ENCODE data around the gene COTL1. TPM values are rescaled to one million over a fixed set of nuclear protein-coding genes. Genes with fewer than 3 reads are reported as not detected.
"Not testable (repeated sequence)": the region's sequence is repeated elsewhere in the genome, so short reads cannot be mapped to it uniquely, and the experiment has no call there.

COTL1 gene
- total and polyA plus RNA-seq, 2 donors = 31.8 to 82.7 TPM

DNA sequence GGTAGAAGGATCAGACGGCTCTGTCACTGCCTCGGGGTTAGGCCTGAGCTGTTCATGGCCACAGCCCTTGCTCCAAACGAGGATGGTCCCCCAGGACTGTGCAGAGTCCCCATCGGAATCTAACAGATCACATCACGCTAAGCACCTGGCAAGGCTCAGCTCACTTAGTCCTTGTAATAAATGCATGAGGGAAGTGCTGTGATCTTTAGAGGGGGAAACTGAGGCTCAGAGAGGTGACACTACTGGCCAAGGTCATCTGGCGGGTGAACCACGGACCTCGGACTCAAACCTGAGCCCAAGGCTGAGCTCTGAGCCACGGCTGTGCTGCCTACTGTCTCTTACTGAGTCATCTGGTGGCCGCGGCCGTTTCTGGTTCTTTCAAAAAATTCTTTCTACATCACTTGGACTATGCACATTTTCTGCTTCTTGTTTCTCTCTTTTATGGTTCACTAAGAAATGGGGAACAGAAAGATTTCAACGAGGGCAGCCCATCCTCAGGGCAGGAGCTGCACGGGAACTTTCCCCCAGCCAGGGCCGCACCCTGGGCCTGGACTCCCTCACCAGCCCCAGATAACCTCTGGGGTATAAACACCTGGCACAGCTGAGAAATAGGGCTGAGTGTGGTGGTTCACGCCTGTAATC lies 55.6 kb downstream of the COTL1 start:
- 86% methylated on average over 16 of the region's 16 CpGs for WGBS
- no peak for DNase-seq (ENCODE audit: extremely low spot score)
- H3K36me3 ChIP-seq (ENCODE audit: insufficient read depth) = no peaks in the 10 kb centered on the region
- no peak overlapping the region for H3K4me3 ChIP-seq (ENCODE audit: low read depth, low read length)
- H3K4me1 ChIP-seq (ENCODE audit: insufficient read depth) = no peaks in the 10 kb centered on the region
- H3K27ac ChIP-seq (ENCODE audit: low read depth) = no peak overlapping the region

GRCh38 chr16:84561291-84561690 lies 56.6 kb downstream of the COTL1 start:
- DNase-seq (ENCODE audit: extremely low spot score) = no peak
- no peak overlapping the region for H3K4me3 ChIP-seq (ENCODE audit: low read depth, low read length)
- no peaks in the 10 kb centered on the region for H3K36me3 ChIP-seq (ENCODE audit: insufficient read depth)
- 91% methylated on average over 7 of the region's 7 CpGs for WGBS
- no peak overlapping the region for H3K27ac ChIP-seq (ENCODE audit: low read depth)
- H3K4me1 ChIP-seq (ENCODE audit: insufficient read depth) = no peaks in the 10 kb centered on the region

GRCh38 chr16:84560269-84560668 lies 57.6 kb downstream of the COTL1 start:
- Histone ChIP-seq H3K4me3 (ENCODE audit: low read depth, low read length) (no peak overlapping the region), H3K27ac (ENCODE audit: low read depth) (no peak overlapping the region), H3K4me1 (ENCODE audit: insufficient read depth) (no peaks in the 10 kb centered on the region), H3K36me3 (ENCODE audit: insufficient read depth) (no peaks in the 10 kb centered on the region)
- DNase-seq (ENCODE audit: extremely low spot score) = no peak
- WGBS = 85% methylated on average over 5 of the region's 5 CpGs

DNA sequence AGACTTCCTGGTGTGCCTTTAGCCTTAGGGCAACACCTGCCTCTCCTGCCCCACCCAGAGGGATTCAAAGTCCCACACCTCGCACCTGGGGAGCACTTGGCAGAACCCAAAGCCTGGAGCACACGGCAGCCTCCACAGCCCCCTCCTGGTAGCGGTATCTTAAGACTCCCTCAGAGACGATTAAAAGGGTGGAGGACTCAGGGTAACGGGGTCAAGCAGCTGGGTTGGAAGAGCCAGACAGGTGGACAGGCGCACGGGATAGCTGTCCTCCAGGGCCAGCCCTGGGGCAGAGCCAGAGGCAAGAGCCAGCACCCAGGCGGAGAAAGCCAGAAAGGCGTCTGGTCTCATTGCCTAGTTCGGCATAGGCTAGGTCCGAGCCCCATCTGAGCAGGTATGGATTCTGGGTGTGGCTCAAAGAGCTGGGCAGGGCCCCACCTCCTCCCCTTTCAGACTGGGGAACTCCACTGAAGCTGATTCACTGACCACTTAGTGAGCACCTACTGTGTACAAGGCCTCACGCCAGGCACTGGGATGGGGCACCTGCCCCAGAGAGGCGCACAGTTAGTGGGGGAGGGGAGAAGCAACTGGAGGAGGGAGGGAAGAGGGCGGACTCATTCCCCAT lies 58.5 kb downstream of the COTL1 start:
- Histone ChIP-seq H3K27ac (ENCODE audit: low read depth) (no peak overlapping the region), H3K36me3 (ENCODE audit: insufficient read depth) (no peaks in the 10 kb centered on the region), H3K4me3 (ENCODE audit: low read depth, low read length) (no peak overlapping the region), H3K4me1 (ENCODE audit: insufficient read depth) (no peaks in the 10 kb centered on the region)
- DNase-seq (ENCODE audit: extremely low spot score) = no peak
- 79% methylated on average over 14 of the region's 14 CpGs for WGBS

GRCh38 chr16:84558850-84559249 lies 59.0 kb downstream of the COTL1 start:
- not testable (repeated sequence) for H3K27ac ChIP-seq (ENCODE audit: low read depth); H3K4me1 ChIP-seq (ENCODE audit: insufficient read depth); DNase-seq (ENCODE audit: extremely low spot score); H3K36me3 ChIP-seq (ENCODE audit: insufficient read depth); H3K4me3 ChIP-seq (ENCODE audit: low read depth, low read length)
- WGBS = 76% methylated on average over 5 of the region's 5 CpGs

DNA sequence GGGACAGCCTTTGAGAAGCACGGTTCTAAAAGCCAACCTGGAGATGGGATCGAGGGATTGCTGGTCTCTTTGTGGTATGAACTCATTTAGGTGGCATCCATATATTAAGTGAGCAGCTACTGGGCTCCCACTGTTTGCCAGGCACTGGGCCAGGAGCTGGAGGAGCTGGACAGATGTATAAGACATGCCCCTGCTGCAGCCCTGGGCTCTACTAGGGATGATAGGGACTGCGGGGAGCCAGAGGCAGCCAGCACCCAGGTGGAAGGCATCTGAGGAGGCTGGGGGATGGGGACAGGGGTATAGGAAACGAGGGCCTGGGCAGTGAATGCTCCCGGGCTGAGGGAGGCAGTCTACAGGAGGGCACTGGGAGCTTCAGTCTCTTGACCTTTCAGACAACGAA lies 60.4 kb downstream of the COTL1 start:
- H3K4me1 ChIP-seq (ENCODE audit: insufficient read depth) = no peaks in the 10 kb centered on the region
- 66% methylated on average over 6 of the region's 6 CpGs for WGBS
- DNase-seq (ENCODE audit: extremely low spot score) = no peak

DNA sequence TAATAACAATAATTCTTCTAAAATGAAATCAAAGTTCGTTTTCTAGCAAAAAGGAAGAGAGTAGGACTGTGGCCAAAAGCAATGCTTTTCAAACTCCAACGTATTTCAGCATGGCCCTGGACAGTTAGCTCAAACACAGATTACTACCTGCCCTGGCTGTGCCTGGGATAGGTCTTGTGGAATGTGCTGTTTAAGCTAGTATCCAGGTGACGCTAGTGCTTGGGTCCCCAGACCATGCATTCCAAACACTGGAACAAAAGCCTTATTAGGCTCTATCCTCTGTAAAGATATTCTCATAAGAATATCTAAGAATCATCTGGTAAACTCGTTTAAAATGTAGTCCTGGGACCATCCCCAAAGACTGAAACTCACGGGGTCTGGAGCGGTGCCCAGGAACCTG lies 60.8 kb downstream of the COTL1 start:
- Histone ChIP-seq H3K27ac (ENCODE audit: low read depth) (no peak overlapping the region), H3K36me3 (ENCODE audit: insufficient read depth) (no peaks in the 10 kb centered on the region), H3K4me1 (ENCODE audit: insufficient read depth) (no peaks in the 10 kb centered on the region), H3K4me3 (ENCODE audit: low read depth, low read length) (no peak overlapping the region)
- WGBS = 49% methylated on average over 6 of the region's 6 CpGs
- DNase-seq (ENCODE audit: extremely low spot score) = no peak

More for the DNA sequence above, 60.4 kb downstream of the COTL1 start:
- Histone ChIP-seq H3K36me3 (ENCODE audit: insufficient read depth) (no peaks in the 10 kb centered on the region), H3K27ac (ENCODE audit: low read depth) (no peak overlapping the region), H3K4me3 (ENCODE audit: low read depth, low read length) (no peak overlapping the region)

DNA sequence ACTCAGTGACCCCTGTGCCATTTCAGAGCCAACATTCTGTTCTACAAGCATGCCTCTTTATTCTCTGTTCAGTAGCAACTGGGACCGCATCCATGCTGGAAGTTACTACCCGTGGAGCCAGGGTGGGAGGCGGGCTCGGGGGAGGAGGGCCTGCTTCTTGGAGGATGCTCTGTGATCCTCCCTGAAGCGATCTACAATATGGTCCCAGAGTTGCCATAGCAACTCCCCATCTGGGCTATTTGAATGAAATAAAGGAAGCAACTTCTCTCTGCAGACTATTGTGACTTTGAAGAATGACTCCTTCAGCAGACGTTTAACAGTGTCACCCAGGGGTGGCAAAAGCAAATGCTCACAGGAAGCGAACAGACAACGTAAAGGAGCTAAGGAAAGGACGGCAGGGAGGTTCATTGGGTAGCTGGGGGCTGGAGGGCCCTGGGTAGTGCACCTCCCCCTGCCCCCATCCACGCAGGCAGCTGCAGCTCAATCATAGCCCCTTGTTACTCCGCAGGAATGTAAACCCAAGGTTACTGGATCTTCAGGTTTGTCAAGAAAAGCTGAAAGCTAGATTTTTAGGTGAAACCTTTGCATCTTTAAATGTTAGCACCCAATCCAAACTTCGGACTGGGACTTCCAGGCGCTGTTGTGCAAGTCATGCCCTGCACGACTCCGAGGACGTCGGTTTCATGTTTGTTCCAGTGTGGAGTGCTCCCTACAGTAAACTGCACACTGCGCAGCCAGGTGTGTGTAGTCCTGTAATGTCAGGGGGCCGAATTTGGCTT lies 62.3 kb downstream of the COTL1 start:
- 71% methylated on average over 19 of the region's 19 CpGs for WGBS
- Histone ChIP-seq H3K4me1 (ENCODE audit: insufficient read depth) (no peaks in the 10 kb centered on the region), H3K36me3 (ENCODE audit: insufficient read depth) (no peaks in the 10 kb centered on the region), H3K27ac (ENCODE audit: low read depth) (no peak overlapping the region), H3K4me3 (ENCODE audit: low read depth, low read length) (no peak overlapping the region)
- no peak for DNase-seq (ENCODE audit: extremely low spot score)

DNA sequence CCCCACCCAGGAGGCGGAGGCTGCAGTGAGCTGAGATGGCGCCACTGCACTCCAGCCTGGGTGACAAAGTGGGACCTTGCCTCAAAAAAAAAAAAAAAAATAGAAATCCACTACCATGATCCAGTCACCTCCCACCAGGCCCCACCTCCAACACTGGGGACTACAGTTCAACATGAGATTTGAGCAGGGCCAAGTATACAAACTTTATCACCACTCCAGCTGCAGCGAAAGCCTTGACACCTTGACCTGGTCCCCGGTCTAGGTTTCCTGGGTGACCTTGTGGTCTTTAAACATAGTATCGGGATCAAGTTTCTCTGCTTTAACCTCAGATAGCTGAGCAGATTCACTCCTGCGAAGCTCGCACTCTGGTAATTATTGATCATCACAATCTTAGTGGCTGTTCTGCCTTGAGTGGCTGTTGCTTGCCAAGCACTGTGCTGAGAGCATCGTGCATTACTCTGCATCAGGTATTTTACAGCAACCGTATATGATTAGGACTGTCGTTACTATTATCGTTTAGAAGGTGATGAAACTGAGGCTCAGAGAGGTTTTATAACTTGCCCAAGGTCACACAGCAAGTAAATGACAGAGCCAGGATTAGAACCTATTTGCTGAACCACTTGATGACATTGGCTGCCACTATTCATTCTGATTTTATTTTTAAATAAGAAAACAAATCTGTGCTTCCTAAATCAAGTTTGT lies 63.1 kb downstream of the COTL1 start:
- Histone ChIP-seq H3K4me1 (ENCODE audit: insufficient read depth) (no peaks in the 10 kb centered on the region), H3K4me3 (ENCODE audit: low read depth, low read length) (no peak overlapping the region), H3K27ac (ENCODE audit: low read depth) (no peak overlapping the region), H3K36me3 (ENCODE audit: insufficient read depth) (no peaks in the 10 kb centered on the region)
- 91% methylated on average over 11 of the region's 11 CpGs for WGBS
- DNase-seq (ENCODE audit: extremely low spot score) = no peak

DNA sequence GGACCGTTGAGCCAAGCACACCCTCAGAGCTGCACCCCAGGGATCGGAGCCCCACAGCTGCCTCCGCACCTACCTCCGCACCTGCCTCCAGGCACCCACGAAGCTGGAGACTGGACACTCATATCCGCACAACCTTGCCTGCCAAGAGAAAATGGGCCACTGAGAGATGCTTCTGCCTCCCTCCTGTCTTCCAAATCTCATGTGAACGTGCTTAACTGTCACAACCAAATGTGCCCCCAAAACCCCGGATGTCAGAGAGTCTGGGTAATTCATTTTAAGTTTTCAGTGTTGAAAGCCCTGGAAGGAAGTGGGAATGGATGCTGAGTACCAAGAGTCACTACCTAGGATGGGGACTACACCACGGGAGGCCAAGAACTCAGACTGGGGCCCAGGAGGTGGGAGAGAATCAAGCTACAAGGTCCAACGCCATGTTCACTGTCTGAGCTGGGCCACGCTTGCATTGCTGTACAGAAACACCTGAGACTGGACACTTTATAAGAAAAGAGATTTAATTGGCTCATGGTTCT lies 63.9 kb downstream of the COTL1 start:
- 90% methylated on average over 11 of the region's 11 CpGs for WGBS
- Histone ChIP-seq H3K27ac (ENCODE audit: low read depth) (no peak overlapping the region), H3K36me3 (ENCODE audit: insufficient read depth) (no peaks in the 10 kb centered on the region), H3K4me3 (ENCODE audit: low read depth, low read length) (no peak overlapping the region), H3K4me1 (ENCODE audit: insufficient read depth) (no peaks in the 10 kb centered on the region)
- no peak for DNase-seq (ENCODE audit: extremely low spot score)

DNA sequence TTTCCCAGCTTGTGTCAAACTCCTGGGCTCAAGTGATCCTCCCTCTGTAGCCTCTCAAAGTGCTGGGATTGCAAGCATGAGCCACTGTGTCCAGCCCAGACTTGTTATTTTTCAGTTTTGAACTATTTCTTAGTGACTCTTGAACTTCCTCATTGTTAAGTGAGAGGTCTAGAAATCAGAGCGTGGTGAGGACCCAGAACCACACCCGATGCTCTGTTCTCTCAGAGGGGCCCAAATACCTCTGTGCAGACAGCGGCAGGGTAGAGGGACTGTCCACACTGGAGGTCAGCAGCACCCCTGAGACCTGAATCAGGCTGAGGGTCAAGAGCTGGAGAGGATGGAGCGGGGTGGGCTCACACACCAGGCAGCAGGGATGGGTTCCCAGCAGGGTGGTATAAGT lies 65.7 kb downstream of the COTL1 start:
- Histone ChIP-seq H3K4me3 (ENCODE audit: low read depth, low read length) (no peak overlapping the region), H3K4me1 (ENCODE audit: insufficient read depth) (no peaks in the 10 kb centered on the region), H3K36me3 (ENCODE audit: insufficient read depth) (no peaks in the 10 kb centered on the region), H3K27ac (ENCODE audit: low read depth) (no peak overlapping the region)
- no peak for DNase-seq (ENCODE audit: extremely low spot score)
- WGBS = 55% methylated on average over 4 of the region's 4 CpGs

DNA sequence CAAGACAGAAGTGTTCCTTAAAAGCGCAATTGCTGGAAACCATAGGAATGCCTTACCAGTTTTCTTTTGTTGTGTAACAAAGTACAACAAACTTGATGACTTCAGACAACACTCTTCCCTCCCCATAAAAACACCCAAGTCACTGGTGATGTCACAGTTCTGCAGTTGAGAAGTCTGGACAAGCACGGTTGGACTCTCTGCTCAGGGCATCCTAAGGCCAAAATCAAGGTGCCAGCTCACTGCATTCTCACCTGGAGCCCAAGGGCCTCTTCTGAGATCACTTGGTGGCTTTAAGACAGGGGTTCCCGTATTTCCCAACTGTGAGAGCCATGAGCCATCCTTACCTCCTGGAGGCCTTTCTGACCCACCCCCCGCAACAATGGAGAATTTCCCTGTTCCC lies 67.8 kb downstream of the COTL1 start:
- Histone ChIP-seq H3K4me3 (ENCODE audit: low read depth, low read length) (no peak overlapping the region), H3K27ac (ENCODE audit: low read depth) (no peak overlapping the region), H3K36me3 (ENCODE audit: insufficient read depth) (no peaks in the 10 kb centered on the region), H3K4me1 (ENCODE audit: insufficient read depth) (no peaks in the 10 kb centered on the region)
- no peak for DNase-seq (ENCODE audit: extremely low spot score)
- 71% methylated on average over 4 of the region's 4 CpGs for WGBS

- Histone ChIP-seq H3K27ac (ENCODE audit: low read depth) (no peak overlapping the region), H3K4me1 (ENCODE audit: insufficient read depth) (no peaks in the 10 kb centered on the region), H3K4me3 (ENCODE audit: low read depth, low read length) (no peak overlapping the region), H3K36me3 (ENCODE audit: insufficient read depth) (no peaks in the 10 kb centered on the region)
- DNase-seq (ENCODE audit: extremely low spot score) = no peak
- WGBS = 67% methylated on average over 25 of the region's 25 CpGs
Observed at GRCh38 chr16:84548971-84549844, 68.7 kb downstream of the COTL1 start.
